ENCODE results near the gene CREB1.

Gene CREB1

DNA sequence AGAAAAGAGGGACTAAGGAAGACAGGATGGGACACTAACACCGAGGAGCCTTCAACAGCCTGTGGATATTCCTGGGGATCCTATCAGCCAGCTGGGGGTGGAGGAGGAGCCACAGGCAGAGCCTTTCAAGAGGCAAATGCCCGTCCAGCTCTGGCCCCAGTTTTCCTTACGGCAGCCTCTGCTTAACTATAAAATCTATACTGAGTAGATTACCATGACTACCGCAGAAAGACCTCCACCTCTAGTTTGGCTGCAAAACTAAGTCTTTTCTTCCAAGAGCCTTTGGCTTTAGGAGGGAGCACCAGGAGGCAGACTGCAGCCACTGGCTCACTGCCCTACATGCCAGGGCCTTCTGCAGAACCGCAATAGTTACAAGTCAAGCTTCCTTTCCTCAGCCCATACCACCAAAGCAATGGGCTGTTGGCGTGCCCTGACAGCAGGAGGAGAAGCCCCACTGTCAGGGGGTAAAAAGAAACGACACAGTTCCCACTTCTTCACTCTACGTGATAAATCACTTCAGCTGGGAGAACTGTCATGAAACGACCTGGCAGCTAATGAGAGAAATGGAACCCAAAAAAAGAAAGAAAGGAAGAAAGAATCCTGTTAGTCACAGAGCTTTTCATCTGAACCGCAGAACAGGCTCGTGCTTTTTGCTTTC, 25.1 kb upstream of the CREB1 start:
- DNase-seq = no peak

DNA sequence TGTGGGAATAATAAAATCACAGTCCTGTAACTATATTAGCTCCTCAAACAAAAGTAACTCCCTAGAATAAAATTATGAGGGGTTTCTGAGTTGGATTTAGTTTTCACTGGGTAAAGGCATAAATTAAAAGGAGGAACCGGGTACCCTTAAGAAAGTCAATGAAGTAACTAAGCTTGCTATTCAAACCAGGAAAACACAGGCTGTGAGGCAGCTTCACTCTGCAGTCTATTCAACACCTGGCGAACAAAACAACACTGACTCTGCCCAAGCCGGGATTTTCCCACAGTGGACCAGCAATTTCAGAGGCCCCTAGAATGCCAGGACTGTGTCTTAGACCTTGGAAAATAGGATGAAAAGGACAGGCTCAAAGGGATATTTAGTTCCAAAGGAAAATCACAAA, 24.6 kb upstream of the CREB1 start:
- DNase-seq = no peak

DNA sequence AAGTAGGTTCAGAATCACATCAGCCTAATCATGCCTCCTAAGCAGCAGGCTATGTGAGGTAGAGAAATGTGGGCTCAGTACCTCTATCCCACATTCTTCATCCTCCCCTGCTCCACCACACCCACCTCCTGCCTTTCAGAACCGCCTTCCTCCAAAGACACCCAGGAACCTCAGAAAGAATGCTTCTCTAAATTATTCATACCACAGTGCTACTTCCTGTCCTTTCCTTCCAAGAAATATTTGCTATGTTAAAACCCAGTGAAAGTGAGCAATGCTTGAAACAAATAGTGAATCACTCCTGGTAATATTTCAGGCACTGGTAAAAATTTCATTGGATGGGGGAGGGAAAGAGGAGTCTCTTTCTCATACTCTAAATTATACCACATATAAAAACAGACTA, 24.0 kb upstream of the CREB1 start:
- DNase-seq = no peak

DNA sequence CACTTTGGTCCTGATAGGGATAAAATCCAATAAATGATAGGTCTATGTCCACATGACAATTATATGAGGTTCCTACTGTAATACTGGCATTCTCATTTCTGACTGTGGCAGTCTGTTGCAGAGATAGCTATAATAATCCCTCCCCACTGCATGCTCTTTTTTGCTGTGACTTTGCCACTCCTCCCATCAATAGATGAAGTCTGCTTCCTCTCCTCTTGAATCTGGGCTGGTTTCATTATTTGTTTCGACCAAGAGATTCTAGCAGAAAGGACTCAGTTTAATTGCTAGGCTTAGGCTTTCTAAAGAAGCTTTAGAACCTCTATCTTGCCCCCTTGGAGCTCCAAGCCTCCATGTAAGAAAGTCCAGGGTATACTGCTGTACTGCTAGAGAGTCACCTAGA, 23.3 kb upstream of the CREB1 start:
- no peak for DNase-seq

DNA sequence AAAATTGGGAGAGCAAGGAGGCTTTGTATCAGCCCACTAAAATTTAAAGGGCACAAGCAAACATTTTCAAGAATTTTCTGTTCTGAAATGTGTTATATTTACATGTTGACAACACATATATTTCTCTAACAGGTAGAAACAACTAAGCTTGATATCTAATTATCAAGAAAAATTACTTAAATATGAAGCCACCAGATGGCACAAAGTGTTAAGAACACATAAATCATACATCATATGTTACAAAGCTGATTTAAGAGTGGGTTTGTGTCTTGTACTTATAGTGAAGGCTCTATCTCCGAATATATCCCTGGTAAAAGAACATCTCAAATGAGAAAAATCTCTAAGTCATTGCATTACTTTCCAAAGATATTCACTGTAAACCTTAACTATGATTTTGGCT, 19.6 kb upstream of the CREB1 start:
- no peak for DNase-seq

DNA sequence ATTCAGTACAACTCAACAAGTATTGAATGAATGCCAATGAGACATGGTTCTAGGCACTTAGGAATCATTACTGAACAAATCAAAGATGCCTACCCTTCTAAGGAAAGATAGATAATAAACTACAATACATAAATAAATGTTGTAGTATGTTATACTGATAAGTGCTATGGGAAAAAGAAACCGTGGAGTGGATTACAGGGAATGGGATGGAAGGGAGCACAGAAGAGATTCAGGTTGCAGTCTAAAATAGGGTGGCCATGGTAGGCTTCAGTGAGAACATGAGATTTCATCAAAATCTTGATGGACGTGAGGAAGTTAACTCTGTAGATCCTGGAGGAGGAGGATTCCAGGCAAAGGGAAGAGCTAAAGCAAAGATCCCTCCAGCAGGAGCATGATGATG, 17.9 kb upstream of the CREB1 start:
- no peak for DNase-seq

DNA sequence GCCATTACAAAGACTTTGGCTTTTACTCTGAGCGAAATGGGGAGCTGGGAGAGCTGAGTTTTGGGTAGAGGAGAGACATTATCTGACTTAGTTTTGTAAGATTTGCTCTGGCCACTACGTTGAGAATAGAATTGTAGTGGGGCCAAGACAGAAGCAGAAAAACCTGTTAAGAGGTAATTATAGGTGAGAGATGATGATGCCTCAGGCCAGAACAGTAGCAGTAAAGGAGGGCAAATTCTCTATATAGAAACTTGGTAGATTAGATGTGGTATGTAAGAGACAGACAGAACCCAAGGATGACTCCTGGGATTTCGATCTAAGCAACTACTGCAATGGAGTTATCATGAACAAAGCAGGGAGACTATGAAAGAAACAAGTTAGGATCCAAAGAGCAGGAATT, 17.4 kb upstream of the CREB1 start:
- no peak for DNase-seq

DNA sequence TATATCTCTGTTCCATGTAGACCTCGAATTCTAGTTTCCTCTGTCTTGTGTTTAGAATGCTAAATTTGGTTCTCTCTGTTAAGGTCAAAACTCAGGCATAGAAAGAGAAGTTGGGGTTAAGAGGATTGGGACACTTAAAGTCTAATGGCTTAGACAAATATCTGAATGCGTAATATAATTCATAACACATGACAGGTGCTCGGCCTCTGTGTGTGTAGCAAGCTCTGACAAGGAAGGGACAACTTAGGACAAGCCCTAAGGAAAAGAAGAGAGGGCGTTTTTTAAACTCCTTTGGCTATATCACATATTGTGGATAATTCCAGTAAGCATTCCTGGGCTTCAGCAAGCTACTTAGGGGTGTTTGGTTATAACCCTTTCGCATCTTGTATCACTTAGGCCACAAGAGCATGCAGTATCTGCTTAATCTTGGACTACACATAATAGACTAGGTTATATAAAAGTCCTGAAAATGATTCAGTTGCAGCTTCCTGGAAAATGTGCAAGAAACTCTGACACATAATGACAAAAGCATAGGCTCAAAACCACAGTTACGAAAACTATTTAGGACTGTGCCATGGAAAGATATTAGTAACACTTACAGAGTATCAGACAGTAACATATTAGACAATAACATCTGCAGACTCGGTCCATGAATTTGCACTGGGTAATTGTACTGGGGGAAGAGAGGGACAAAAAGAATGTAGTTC, 16.1 kb upstream of the CREB1 start:
- no peak for DNase-seq

DNA sequence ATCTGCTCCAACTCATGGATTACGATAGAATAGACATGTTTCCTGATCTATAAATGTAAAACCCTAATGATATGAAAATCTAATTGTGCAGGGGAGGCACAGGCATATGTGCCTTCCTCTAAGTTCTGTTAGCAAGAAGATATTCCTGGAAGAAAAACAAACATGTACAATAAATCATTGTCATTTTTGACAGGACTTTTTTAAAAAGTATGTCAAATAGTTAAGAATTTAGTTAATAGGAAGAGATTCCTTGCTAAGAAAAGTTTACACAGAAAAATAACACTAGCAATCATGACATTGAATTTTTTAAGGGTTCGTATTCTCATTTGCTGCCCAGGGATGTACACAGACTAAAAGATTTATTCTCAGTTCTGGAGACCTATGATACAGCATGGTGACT, 15.3 kb upstream of the CREB1 start:
- DNase-seq = no peak

DNA sequence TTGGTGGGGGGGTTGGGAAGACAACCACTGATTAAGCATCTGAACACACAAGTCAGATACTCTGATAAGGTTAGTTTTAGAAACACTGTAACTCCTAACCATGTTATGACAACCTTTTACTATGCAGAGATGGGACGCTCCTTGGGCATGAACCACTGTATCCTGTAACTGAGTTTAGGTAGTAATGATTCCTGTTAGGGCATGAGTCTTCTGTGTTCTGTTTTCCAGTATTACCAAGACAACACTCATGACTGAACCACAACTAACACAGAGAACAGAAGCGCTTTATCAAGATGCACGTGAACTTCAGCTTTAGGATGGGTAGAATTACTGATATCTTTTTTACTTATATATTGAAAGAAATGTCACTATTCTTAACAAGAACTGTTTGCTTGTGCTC, 14.1 kb upstream of the CREB1 start:
- DNase-seq = no peak

DNA sequence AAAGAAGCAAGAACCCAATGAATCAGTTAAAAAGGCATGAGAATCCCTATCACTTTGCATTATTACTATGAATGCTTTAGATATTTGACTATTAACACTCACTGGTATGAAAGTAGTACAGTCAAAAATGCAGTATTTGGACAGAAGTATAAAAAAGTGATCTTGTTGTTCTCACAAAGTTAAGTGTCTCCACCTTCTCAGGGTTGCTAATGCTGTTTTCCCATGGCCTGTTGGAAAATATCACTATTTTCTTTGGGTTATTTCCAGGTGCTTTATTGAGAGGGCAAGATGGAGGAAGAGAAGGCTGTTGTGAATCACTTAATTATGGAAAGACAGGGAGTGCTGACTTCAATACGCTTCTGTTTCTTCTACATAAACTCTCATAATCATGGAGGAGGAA, 13.6 kb upstream of the CREB1 start:
- DNase-seq = no peak

DNA sequence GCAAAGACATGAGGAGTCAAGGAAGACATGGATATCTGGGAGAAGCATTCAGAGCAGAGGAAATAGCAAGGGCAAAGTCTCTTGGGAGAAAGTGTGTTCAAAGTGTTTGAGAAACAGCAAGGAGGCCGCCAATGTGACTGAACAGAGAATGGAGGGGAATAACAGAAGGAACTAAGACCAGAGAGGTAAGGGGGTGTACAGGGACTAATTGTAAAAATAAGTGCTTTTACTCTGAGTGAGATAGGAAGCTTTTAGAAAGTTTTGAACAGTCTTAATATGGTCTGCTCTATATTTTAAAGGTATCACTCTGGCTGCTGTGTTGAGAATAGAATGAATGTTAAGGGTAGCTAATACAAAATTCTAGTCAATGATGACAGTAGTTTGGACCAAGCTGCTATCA, 6.8 kb upstream of the CREB1 start:
- DNase-seq = no peak

DNA sequence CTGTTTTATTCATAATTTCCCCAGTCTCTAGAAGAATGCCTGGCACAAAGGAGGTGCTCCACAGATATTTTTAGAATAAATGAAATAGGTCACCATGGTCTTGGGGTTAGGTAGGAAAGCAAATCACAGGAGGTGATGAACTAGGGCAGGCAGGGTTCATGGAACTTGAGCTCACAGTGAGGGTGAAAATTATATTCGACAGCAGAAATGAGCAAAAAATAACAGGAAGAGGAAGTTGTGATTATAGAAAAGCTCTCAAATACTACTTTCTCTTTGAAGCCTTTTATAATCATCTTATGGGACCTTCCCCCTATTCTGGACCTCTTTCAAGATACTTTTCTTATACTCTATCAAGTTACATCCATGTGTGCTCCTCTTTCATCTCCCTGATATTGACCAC, 4.5 kb upstream of the CREB1 start:
- DNase-seq = peak; percentile 40

DNA sequence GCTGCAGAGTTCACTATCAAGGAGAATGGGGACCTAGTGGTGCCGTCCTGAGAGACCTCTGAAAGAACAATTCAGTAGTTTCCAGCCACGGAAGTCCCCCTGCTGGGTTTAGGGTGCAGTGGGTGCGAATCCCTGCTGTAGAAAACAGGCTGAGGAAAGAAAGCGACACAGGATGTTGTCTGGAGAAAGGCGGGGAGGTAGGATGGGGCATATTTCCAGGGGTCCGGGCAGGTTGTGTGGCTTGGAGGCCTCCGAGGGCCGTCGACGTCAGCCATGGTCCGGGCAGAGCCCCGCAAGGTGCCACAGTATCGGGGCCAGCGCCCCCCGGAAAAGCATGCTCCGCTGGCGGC, 807 bp upstream of the CREB1 start:
- peak; percentile 86 for DNase-seq

DNA sequence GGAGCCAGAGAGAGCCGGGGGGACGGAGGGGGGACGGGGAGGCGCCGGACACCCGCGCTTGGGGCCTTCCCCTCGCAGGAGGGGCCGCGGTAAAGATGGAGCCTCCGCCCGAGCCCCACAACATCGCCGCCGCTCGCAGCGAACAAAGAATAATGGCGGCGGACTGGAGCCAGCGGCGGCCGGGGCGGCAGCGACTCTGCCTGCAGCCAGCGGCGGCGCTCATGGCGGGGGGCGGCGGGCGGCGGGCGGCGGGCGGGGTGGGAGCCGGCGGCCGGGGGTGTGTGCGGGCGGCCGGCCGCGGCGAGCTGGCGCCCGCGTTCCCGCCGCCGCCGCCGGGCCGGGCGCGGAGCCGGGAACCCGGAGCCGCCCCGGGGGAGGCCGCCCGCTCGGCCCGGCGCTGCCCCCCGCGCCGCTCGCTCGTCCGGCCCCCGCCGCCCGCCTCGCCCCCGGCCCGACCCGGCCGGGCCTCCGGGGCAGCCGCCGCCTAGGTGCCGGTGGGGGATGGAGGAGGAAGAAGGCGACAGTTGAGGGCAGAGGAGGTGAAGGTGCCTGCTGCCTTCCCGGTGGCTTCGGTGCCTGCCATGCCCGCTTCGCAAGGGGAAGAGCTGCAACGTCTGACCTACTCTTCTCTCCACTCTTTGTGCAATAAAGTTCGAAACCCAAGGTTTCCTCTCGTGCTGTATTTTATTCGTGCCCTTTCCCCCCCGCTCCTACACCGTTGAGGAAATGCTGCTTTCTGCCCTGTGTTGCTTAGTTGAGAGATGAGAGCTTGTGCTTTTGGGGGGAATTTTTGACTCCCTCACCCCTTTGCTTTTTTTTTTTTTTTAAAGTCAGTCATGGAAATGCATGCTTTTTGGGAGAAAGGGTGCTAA, 634 bp downstream of the CREB1 start:
- DNase-seq = peak; percentile 75

DNA sequence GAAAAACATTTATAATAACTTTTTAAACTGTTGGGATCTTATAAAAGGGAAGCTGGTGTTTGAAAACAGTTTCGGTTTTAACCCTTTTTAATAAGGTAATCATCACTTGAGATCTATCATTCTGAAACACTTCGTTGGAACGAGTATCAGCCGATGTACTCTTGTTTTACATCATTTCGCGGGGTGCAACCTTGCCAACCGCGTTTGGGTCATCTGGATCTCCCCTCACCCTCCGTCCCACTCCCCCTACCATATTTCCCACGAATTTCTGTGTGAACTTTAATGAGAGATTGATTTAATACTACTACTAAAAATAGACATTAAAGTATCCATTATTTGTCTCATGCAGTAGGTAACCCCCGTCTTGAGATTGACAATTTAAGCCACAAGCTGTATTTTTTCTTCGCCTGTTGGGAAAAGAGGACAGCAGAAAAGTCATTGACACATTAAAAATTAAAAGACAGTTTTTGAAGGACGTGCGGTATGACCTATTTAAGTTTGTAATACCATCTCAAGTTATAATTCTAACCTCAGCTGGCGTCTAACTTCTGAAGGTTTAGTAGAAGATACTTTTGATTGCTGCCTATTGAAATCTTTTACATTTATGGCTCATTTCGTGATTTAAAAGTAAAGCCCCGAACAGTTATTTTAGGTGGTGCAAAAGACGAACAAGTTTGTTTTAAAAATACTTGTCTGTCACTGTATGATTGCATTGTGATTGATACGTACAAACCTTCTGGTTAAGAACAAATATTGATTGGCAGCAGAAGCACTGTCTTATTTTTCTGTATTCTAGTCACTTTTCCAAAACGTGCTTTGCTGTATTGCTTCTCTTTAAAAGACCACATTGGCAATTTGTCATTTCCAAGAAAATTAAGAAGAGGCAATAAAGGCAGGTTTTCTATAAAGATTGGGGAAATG, 1.5 kb downstream of the CREB1 start:
- DNase-seq = peak; percentile 53

DNA sequence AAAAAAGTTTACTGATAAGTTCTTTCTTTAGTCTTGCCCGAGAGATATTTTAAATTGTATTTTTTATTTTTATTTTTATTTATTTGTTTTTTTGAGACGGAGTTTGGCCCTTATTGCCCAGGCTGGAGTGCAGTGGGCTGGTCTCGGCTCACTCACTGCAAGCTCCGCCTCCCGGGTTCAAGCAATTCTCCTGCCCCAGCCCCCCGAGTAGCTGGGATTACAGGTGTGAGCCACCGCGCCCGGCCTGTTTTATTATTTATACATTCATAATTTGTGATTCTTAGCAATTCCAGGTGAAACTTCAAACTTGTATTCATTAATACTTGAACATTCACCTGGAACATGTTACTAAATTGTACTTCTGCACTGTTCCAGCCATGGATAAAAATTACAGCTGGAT, 2.9 kb downstream of the CREB1 start:
- no peak for DNase-seq

DNA sequence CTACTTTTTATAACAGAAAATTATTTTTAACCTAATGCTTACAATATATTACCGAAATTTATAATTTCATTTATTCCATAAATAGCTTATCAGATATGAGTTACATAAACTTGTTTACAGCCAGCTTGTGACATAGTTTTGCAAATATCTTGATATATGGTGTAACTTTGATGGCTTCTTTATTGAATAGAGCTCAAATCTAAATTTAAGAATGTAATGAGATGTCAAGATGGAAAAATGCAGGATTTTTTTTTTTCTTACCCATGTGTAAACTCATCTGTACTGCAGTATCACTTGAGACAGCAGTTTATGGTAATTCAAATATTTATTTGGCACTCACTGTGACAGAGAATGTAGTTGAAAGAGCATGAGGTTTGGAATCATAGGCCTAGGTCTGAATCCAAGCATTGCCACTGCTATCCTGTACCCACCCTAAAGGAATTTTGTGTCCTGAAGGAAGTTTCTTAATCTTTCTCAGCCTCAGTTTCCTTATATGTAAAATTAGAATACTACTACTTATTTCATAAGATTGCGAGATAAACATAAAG, 3.8 kb downstream of the CREB1 start:
- no peak for DNase-seq

DNA sequence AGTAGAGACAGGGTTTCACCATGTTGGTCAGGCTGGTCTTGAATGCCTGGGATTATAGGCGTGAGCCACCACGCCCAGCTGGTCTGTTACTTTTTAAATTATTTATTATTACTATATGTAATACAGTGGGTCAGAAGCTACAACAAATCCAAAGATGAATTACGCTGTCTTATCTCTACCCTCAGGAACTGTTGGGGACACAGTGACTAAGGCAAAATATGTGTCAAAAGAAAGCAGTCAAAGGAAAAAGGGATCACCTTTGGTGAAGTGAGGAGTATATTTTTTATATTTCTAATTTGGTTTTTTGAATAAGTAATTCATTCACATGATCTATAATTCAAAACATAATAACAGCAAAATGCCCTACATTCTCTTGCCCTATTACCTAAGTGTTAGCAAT, 4.7 kb downstream of the CREB1 start:
- no peak for DNase-seq

DNA sequence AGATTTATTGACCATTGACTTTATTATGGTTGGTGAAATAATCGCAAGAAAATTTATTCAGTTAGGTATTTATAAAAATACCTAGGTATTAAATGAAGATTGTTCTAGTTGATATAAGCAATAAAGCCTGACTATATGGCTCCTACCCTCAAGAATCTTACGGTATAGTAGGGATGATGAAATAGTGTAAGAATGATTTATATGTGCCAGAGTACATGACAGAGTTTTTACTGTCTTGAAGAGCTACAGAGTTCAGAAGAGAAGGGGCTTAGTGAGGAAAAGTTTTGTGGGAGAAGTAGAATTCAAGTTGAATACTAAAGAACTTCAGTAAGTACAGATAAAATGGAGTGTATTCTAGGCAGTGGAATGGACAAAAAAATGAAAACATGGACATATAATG, 9.7 kb downstream of the CREB1 start:
- DNase-seq = no peak

DNA sequence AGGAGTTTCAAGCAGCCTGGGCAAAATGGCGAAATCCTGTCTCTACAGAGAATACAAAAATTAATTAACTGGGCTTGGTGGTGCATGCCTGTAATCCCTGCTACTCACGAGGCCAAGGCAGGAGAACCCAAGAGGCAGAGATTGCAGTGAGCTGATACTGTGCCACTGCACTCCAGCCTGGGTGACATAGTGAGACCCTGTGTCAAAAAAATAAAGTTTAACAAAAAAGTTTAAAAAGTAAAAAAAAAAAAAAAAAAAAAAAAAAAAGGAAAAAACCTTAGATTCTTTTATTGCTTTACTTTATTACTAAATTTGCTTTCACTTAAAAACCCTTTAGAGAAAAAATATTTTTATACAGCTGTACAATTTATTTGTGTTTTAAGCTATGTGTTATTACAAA, 10.7 kb downstream of the CREB1 start:
- no peak for DNase-seq

DNA sequence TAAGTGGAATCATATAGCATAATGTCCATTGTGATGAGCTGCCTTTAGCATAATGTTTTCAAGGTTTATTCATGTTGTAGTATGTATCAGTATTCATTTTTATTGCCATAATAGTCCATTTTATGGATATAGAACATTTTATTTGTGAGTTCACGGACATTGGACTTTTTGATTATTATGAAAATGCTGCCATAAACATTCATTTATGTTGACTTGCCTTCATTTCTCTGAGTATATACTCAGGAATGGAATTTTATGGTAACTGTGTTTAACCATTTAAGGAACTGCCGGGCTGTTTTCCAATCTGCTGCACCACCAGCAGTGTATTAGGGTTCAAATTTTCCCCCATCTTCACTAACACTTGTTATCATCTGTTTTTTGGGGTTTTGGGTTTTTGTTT, 12.2 kb downstream of the CREB1 start:
- no peak for DNase-seq

DNA sequence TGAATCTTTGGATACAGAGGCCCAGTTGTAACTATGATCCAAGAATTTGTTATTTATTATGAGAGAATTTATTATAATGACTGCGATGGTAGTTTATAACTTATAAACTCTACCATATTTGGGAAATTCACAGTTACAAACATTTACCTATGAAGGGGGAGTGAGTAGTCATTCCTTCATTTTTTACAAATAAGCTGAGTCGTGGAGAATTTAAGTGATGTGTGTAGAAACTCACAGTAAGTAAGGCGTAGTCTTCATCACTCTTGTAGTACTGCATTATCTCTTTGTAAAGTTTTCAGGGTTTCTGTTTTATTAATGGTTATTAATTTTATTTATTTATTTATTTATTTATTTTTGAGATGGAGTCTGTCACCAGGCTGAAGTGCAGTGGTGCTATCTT, 13.5 kb downstream of the CREB1 start:
- no peak for DNase-seq

Measured in CD4-positive, alpha-beta T cell treated with Interleukin-21 for 1 hour (primary cell).